ENCODE measurements around the gene DYNLL2. TPM values are rescaled to one million over a fixed set of nuclear protein-coding genes. Genes with fewer than 3 reads are reported as not detected.
A peak's percentile ranks its signal among the peaks of the same experiment; 100 is the strongest.

DYNLL2 gene
- polyA plus RNA-seq, 4 donors: 18.9 to 41.9 (median 32.7) TPM

GRCh38 chr17:58088624-58089023 is 5.4 kb downstream of the DYNLL2 start:
- no peak overlapping the region for H3K4me3 ChIP-seq (ENCODE audit: low read depth in 1 of 3, low read length in 3 of 3)
- peaks cover 9 to 66% (median 24%) of the 10 kb centered on the region in 3 donors for H3K36me3 ChIP-seq (ENCODE audit: control insufficient read depth in 3 of 3, insufficient read depth in 2 of 3, low read depth in 1 of 3, low read length in 3 of 3)
- 70 to 84% (median 79%) methylated on average over 5 of the region's 5 CpGs for WGBS, 3 donors
- no peaks in the 10 kb centered on the region for H3K9me3 ChIP-seq (ENCODE audit: control insufficient read depth in 2 of 2, insufficient read depth in 1 of 2, low read depth in 1 of 2, low read length in 1 of 2)
- FAIRE-seq (no peak), DNase-seq (no peak)
- no peaks in the 10 kb centered on the region for H3K27me3 ChIP-seq (ENCODE audit: control insufficient read depth in 3 of 3, insufficient read depth in 3 of 3, low read length in 3 of 3)
- no peak overlapping the region for H3K27ac ChIP-seq (ENCODE audit: low read depth in 1 of 3, low read length in 2 of 3)
- H3K4me1 ChIP-seq (ENCODE audit: control insufficient read depth in 3 of 3, insufficient read depth in 2 of 3, low read depth in 1 of 3, low read length in 2 of 3): peaks cover 0 to 23% (median 9%) of the 10 kb centered on the region in 3 donors

GRCh38 chr17:58089111-58089510 is 5.9 kb downstream of the DYNLL2 start:
- no peak for DNase-seq
- no peak for FAIRE-seq
- H3K27me3 ChIP-seq (ENCODE audit: control insufficient read depth in 3 of 3, insufficient read depth in 3 of 3, low read length in 3 of 3): no peaks in the 10 kb centered on the region
- H3K4me3 ChIP-seq (ENCODE audit: low read depth in 1 of 3, low read length in 3 of 3): no peak overlapping the region
- WGBS, 3 donors: 85 to 92% (median 90%) methylated on average over 11 of the region's 11 CpGs
- H3K4me1 ChIP-seq (ENCODE audit: control insufficient read depth in 3 of 3, insufficient read depth in 2 of 3, low read depth in 1 of 3, low read length in 2 of 3): peaks cover 0 to 23% (median 9%) of the 10 kb centered on the region in 3 donors
- H3K36me3 ChIP-seq (ENCODE audit: control insufficient read depth in 3 of 3, insufficient read depth in 2 of 3, low read depth in 1 of 3, low read length in 3 of 3): peaks cover 9 to 68% (median 24%) of the 10 kb centered on the region in 3 donors
- H3K27ac ChIP-seq (ENCODE audit: low read depth in 1 of 3, low read length in 2 of 3): no peak overlapping the region
- no peaks in the 10 kb centered on the region for H3K9me3 ChIP-seq (ENCODE audit: control insufficient read depth in 2 of 2, insufficient read depth in 1 of 2, low read depth in 1 of 2, low read length in 1 of 2)

GRCh38 chr17:58091024-58091567 is 7.9 kb downstream of the DYNLL2 start:
- DNase-seq: no peak
- Histone ChIP-seq H3K4me1 (ENCODE audit: control insufficient read depth in 3 of 3, insufficient read depth in 2 of 3, low read depth in 1 of 3, low read length in 2 of 3) (peaks cover 0 to 8% (median 2%) of the 10 kb centered on the region in 3 donors), H3K36me3 (ENCODE audit: control insufficient read depth in 3 of 3, insufficient read depth in 2 of 3, low read depth in 1 of 3, low read length in 3 of 3) (peaks cover 9 to 58% (median 26%) of the 10 kb centered on the region in 3 donors), H3K9me3 (ENCODE audit: control insufficient read depth in 2 of 2, insufficient read depth in 1 of 2, low read depth in 1 of 2, low read length in 1 of 2) (no peaks in the 10 kb centered on the region), H3K27me3 (ENCODE audit: control insufficient read depth in 3 of 3, insufficient read depth in 3 of 3, low read length in 3 of 3) (no peaks in the 10 kb centered on the region), H3K27ac (ENCODE audit: low read depth in 1 of 3, low read length in 2 of 3) (no peak overlapping the region), H3K4me3 (ENCODE audit: low read depth in 1 of 3, low read length in 3 of 3) (no peak overlapping the region)
- 84 to 96% (median 89%) methylated on average over 2 of the region's 2 CpGs for WGBS, 3 donors
- no peak for FAIRE-seq

GRCh38 chr17:58092101-58092796 is 9.0 kb downstream of the DYNLL2 start:
- no peaks in the 10 kb centered on the region for H3K4me1 ChIP-seq (ENCODE audit: control insufficient read depth in 3 of 3, insufficient read depth in 2 of 3, low read depth in 1 of 3, low read length in 2 of 3)
- peaks cover 9 to 52% (median 26%) of the 10 kb centered on the region in 3 donors for H3K36me3 ChIP-seq (ENCODE audit: control insufficient read depth in 3 of 3, insufficient read depth in 2 of 3, low read depth in 1 of 3, low read length in 3 of 3)
- H3K9me3 ChIP-seq (ENCODE audit: control insufficient read depth in 2 of 2, insufficient read depth in 1 of 2, low read depth in 1 of 2, low read length in 1 of 2): no peaks in the 10 kb centered on the region
- no peak for FAIRE-seq
- WGBS, 3 donors: 67 to 72% (median 71%) methylated on average over 4 of the region's 4 CpGs
- H3K4me3 ChIP-seq (ENCODE audit: low read depth in 1 of 3, low read length in 3 of 3): no peak overlapping the region
- no peaks in the 10 kb centered on the region for H3K27me3 ChIP-seq (ENCODE audit: control insufficient read depth in 3 of 3, insufficient read depth in 3 of 3, low read length in 3 of 3)
- DNase-seq: peak; percentile 11 to 18
- no peak overlapping the region for H3K27ac ChIP-seq (ENCODE audit: low read depth in 1 of 3, low read length in 2 of 3)

GRCh38 chr17:58092797-58093385 is 9.7 kb downstream of the DYNLL2 start:
- WGBS, 3 donors: 69 to 78% (median 70%) methylated on average over 7 of the region's 7 CpGs
- Histone ChIP-seq H3K9me3 (ENCODE audit: control insufficient read depth in 2 of 2, insufficient read depth in 1 of 2, low read depth in 1 of 2, low read length in 1 of 2) (no peaks in the 10 kb centered on the region), H3K4me3 (ENCODE audit: low read depth in 1 of 3, low read length in 3 of 3) (no peak overlapping the region), H3K4me1 (ENCODE audit: control insufficient read depth in 3 of 3, insufficient read depth in 2 of 3, low read depth in 1 of 3, low read length in 2 of 3) (no peaks in the 10 kb centered on the region), H3K27ac (ENCODE audit: low read depth in 1 of 3, low read length in 2 of 3) (no peak overlapping the region), H3K27me3 (ENCODE audit: control insufficient read depth in 3 of 3, insufficient read depth in 3 of 3, low read length in 3 of 3) (no peaks in the 10 kb centered on the region), H3K36me3 (ENCODE audit: control insufficient read depth in 3 of 3, insufficient read depth in 2 of 3, low read depth in 1 of 3, low read length in 3 of 3) (peaks cover 9 to 51% (median 24%) of the 10 kb centered on the region in 3 donors)
- DNase-seq: no peak
- FAIRE-seq: no peak

GRCh38 chr17:58094118-58094517 is 10.9 kb downstream of the DYNLL2 start:
- H3K27ac ChIP-seq (ENCODE audit: low read depth in 1 of 3, low read length in 2 of 3): no peak overlapping the region
- no peak overlapping the region for H3K4me3 ChIP-seq (ENCODE audit: low read depth in 1 of 3, low read length in 3 of 3)
- no peak for FAIRE-seq
- 76 to 83% (median 82%) methylated on average over 4 of the region's 4 CpGs for WGBS, 3 donors
- no peaks in the 10 kb centered on the region for H3K9me3 ChIP-seq (ENCODE audit: control insufficient read depth in 2 of 2, insufficient read depth in 1 of 2, low read depth in 1 of 2, low read length in 1 of 2)
- H3K27me3 ChIP-seq (ENCODE audit: control insufficient read depth in 3 of 3, insufficient read depth in 3 of 3, low read length in 3 of 3): no peaks in the 10 kb centered on the region
- no peak for DNase-seq
- H3K4me1 ChIP-seq (ENCODE audit: control insufficient read depth in 3 of 3, insufficient read depth in 2 of 3, low read depth in 1 of 3, low read length in 2 of 3): no peaks in the 10 kb centered on the region
- peaks cover 9 to 39% (median 14%) of the 10 kb centered on the region in 3 donors for H3K36me3 ChIP-seq (ENCODE audit: control insufficient read depth in 3 of 3, insufficient read depth in 2 of 3, low read depth in 1 of 3, low read length in 3 of 3)

- H3K27ac ChIP-seq (ENCODE audit: low read depth in 1 of 3, low read length in 2 of 3): no peak overlapping the region
- DNase-seq (no peak), FAIRE-seq (no peak)
- H3K9me3 ChIP-seq (ENCODE audit: control insufficient read depth in 2 of 2, insufficient read depth in 1 of 2, low read depth in 1 of 2, low read length in 1 of 2): no peaks in the 10 kb centered on the region
- H3K36me3 ChIP-seq (ENCODE audit: control insufficient read depth in 3 of 3, insufficient read depth in 2 of 3, low read depth in 1 of 3, low read length in 3 of 3): peaks cover 0 to 13% (median 2%) of the 10 kb centered on the region in 3 donors
- H3K4me1 ChIP-seq (ENCODE audit: control insufficient read depth in 3 of 3, insufficient read depth in 2 of 3, low read depth in 1 of 3, low read length in 2 of 3): no peaks in the 10 kb centered on the region
- WGBS, 3 donors: 76 to 84% (median 82%) methylated on average over 4 of the region's 4 CpGs
- H3K27me3 ChIP-seq (ENCODE audit: control insufficient read depth in 3 of 3, insufficient read depth in 3 of 3, low read length in 3 of 3): no peaks in the 10 kb centered on the region
- no peak overlapping the region for H3K4me3 ChIP-seq (ENCODE audit: low read depth in 1 of 3, low read length in 3 of 3)
Observed at GRCh38 chr17:58096892-58097291, 13.7 kb downstream of the DYNLL2 start.

GRCh38 chr17:58097384-58098088 is 14.3 kb downstream of the DYNLL2 start:
- no peak overlapping the region for H3K27ac ChIP-seq (ENCODE audit: low read depth in 1 of 3, low read length in 2 of 3)
- H3K36me3 ChIP-seq (ENCODE audit: control insufficient read depth in 3 of 3, insufficient read depth in 2 of 3, low read depth in 1 of 3, low read length in 3 of 3): peaks cover 0 to 7% (median 2%) of the 10 kb centered on the region in 3 donors
- H3K4me3 ChIP-seq (ENCODE audit: low read depth in 1 of 3, low read length in 3 of 3): no peak overlapping the region
- FAIRE-seq (no peak), DNase-seq (no peak)
- no peaks in the 10 kb centered on the region for H3K27me3 ChIP-seq (ENCODE audit: control insufficient read depth in 3 of 3, insufficient read depth in 3 of 3, low read length in 3 of 3)
- no peaks in the 10 kb centered on the region for H3K9me3 ChIP-seq (ENCODE audit: control insufficient read depth in 2 of 2, insufficient read depth in 1 of 2, low read depth in 1 of 2, low read length in 1 of 2)
- no peaks in the 10 kb centered on the region for H3K4me1 ChIP-seq (ENCODE audit: control insufficient read depth in 3 of 3, insufficient read depth in 2 of 3, low read depth in 1 of 3, low read length in 2 of 3)

Data from small intestine (tissue), 7 donors.